ENCODE measurements around the gene MS4A8.
"Not testable (repeated sequence)": the region's sequence is repeated elsewhere in the genome, so short reads cannot be mapped to it uniquely, and the experiment has no call there.

Gene MS4A8

GRCh38 chr11:60725592-60725991 is 26.2 kb downstream of the MS4A8 start:
- DNase-seq (ENCODE audit: low read depth) = no peak

GRCh38 chr11:60731586-60731985 is 32.2 kb downstream of the MS4A8 start:
- no peak for DNase-seq (ENCODE audit: low read depth)

- no peak for DNase-seq (ENCODE audit: low read depth)
Observed at GRCh38 chr11:60734279-60734678, 34.9 kb downstream of the MS4A8 start.

GRCh38 chr11:60739114-60739513 is 39.7 kb downstream of the MS4A8 start:
- DNase-seq (ENCODE audit: low read depth) = no peak

- DNase-seq (ENCODE audit: low read depth) = no peak
Observed at GRCh38 chr11:60740573-60740972, 41.2 kb downstream of the MS4A8 start.

GRCh38 chr11:60741421-60741820 is 42.0 kb downstream of the MS4A8 start:
- no peak for DNase-seq (ENCODE audit: low read depth)

GRCh38 chr11:60743058-60743457 is 43.6 kb downstream of the MS4A8 start:
- no peak for DNase-seq (ENCODE audit: low read depth)

- no peak for DNase-seq (ENCODE audit: low read depth)
Observed at GRCh38 chr11:60744114-60744513, 44.7 kb downstream of the MS4A8 start.

GRCh38 chr11:60747359-60747873 is 48.0 kb downstream of the MS4A8 start:
- DNase-seq (ENCODE audit: low read depth) = no peak

GRCh38 chr11:60748225-60748624 is 48.8 kb downstream of the MS4A8 start:
- DNase-seq (ENCODE audit: low read depth) = no peak

- DNase-seq (ENCODE audit: low read depth) = no peak
Observed at GRCh38 chr11:60748821-60749220, 49.4 kb downstream of the MS4A8 start.

- no peak for DNase-seq (ENCODE audit: low read depth)
Observed at GRCh38 chr11:60750911-60751310, 51.5 kb downstream of the MS4A8 start.

GRCh38 chr11:60753309-60753708 is 53.9 kb downstream of the MS4A8 start:
- DNase-seq (ENCODE audit: low read depth) = no peak

GRCh38 chr11:60754887-60755286 is 55.5 kb downstream of the MS4A8 start:
- no peak for DNase-seq (ENCODE audit: low read depth)

GRCh38 chr11:60756307-60757032 is 57.1 kb downstream of the MS4A8 start, which contains the start of gene MS4A15:
Gene MS4A15 (plus strand): TSS chr11:60756867. CDS start chr11:60763734, 6,867 bp downstream.
- DNase-seq (ENCODE audit: low read depth) = no peak

GRCh38 chr11:60757231-60757800 is 57.9 kb downstream of the MS4A8 start:
- no peak for DNase-seq (ENCODE audit: low read depth)

- not testable (repeated sequence) for DNase-seq (ENCODE audit: low read depth)
Observed at GRCh38 chr11:60758671-60759070, 59.3 kb downstream of the MS4A8 start.

- not testable (repeated sequence) for DNase-seq (ENCODE audit: low read depth)
Observed at GRCh38 chr11:60759438-60760225, 60.2 kb downstream of the MS4A8 start.

GRCh38 chr11:60761436-60762190 is 62.2 kb downstream of the MS4A8 start:
- no peak for DNase-seq (ENCODE audit: low read depth)

GRCh38 chr11:60762851-60763691 is 63.7 kb downstream of the MS4A8 start:
- DNase-seq (ENCODE audit: low read depth) = no peak
